HG03097 (cell line): ENCODE data around the gene CHL1.

Source experiments
- ATAC-seq: cut with Tn5 transposase; IDR thresholded peaks from one replicate; pipeline ENCODE4 v1.9.1; 2021; ENCODE audit not compliant: unreplicated experiment, low FRiP score

The CHL1 gene

DNA sequence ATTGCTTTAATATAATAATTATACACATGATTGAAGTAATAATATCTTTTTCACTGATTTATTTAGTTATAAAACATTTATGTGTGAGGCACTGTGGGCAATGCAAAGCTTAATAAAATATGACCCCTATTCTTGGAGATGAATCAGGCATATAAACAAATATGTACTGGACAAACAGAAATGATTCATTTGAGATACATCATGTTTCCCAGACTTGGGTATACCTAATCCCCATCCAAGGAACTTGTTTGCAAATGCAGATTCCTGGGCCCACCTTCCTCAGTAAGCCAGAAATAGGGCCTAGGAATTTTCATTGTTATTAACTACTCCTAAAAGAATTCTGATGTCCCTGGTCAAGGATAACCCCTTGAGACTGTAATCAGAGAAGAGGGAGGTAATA, 184.2 kb downstream of the CHL1 start:
- no peak for ATAC-seq

DNA sequence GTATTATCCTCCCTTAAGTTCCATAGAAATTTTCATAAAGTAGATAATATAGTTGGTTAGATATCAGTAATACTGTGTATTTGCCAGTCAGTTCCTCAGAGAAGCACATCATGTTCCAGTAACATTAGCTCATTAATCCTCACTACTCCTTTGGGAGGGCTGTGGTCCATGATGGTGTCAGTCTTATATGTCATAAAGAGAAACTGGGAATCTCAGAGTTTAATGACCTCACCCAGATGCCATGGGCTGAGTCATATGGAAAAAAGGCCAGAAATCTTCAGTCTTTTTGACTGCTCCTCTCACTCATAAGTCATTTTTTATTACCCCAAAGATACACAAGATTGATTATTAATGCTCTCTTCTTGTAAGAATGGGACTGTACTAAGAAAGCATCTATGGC, 188.6 kb downstream of the CHL1 start:
- ATAC-seq = no peak

DNA sequence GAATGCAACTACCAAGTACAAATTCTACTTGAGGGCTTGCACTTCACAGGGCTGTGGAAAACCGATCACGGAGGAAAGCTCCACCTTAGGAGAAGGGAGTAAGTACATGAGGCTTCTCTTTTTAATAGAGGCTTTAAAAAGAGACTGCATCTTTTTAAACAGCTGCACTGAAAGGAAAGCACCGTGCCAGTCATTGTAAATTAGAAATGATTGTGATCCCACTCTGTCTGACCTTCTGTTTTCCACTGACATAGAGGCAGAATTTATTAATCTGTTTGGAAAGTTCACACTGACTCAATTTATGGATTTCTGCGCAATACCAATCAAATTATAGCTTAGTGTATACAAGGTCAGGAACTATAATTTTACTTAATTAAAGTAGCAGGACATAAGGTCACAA, 198.2 kb downstream of the CHL1 start:
- ATAC-seq = no peak

DNA sequence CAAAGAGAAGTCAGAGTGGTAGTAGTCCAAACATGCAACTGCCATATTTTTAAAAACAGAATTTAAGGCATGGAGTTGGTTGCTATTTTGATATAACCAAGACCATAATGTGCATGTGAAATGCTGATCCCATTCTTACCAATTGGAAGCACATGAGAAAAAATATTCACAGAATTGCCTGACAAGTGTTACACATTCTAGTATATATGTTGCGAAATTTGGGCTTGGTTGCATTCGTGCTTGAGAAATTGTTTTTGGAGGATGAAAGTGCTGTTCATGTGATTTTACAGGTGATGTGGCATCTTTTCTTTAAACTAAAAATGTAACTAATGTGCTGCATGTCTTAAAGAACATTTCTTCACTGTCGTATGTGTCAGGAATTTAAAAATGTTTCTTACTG, 199.7 kb downstream of the CHL1 start:
- ATAC-seq = no peak

DNA sequence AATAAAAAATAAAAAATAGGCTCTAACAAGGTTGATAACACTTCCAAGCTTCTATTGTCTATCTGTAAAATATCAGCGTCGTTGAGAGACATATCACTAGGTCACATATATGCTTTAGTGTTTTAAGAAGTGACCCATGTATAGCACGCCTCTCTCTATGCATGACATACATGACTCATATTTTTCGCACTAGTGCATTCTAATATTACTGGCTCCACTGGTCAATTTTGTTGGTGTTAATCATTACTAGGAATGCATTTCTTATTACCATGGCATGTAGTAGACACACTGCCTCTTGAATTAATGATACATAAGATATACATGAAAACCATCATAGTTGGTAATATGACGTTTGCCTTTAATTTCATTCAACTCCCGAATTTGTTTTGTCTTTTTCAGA, 203.1 kb downstream of the CHL1 start:
- ATAC-seq = no peak

DNA sequence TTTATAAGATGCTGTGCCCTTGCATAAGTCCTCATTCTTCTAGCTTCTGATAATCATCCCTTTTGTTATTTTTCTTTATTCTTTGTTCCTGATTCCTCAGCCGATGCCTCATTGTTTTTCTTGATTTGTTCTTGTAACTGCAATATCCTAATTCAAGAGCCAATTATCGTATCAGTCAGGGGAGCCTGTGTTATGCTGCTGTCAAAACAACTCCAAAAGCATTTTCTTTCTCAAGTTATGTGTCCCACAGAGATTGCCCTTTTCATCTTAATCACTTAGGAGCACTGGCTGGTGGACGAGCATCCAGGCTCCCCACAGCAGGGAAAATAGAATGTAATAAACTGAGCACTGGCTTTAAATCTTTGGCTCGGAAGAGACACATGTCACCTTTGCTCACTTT, 207.3 kb downstream of the CHL1 start:
- no peak for ATAC-seq

GRCh38 chr3:409011-409410, 212.4 kb downstream of the CHL1 start:
- ATAC-seq = no peak

DNA sequence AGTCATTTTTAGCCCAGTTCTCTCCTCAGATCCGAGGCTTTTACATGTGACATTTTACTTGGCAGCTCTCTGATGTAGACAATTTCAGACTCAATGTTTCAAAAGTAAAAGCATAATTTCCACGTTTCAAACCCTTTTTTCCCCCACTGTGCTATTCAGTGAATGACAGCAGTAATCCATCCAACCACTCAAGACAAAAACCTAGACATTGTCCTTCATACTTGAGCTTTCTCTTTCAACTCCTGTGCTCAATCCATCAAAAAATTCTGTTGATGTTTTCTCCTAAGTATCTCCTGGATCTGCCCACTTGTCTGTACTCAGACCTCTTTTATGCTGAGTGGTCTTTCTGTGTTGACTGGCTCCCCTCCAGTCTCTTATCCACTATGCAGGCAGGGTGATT, 214.7 kb downstream of the CHL1 start:
- ATAC-seq = no peak

- no peak for ATAC-seq
Observed at GRCh38 chr3:414063-414462, 217.5 kb downstream of the CHL1 start.

DNA sequence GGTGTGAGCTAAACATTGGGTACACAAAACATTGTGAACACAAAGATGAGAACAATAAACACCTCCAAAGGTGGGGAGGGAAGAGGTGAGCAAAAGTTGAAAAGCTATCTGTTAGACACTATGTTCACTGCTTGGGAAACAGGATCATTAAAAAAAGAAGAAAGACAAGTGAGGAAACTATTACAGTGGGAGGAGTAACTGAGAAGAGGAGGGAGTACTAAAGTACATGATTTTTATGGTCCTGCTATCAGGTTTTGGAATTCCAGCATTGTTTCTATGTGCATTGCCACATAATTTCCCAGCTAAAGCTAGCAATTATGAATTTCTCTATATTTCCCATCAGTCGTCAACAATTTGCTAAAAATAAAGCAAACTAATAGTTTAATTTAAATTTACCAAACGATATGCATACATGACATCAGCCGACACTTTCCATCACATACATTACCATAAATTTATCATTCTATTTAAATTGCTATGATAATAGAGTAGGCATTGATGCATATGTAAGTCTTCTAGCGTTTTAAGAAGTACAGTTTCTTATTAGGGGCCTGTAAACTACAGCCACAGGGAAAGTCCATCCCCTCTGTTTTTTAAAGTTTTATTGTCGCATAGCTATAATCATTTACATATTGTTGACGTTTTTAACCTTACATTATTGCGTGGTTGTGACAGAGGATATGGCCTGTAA, 221.8 kb downstream of the CHL1 start:
- no peak for ATAC-seq

GRCh38 chr3:420584-420983, 224.0 kb downstream of the CHL1 start:
- no peak for ATAC-seq

DNA sequence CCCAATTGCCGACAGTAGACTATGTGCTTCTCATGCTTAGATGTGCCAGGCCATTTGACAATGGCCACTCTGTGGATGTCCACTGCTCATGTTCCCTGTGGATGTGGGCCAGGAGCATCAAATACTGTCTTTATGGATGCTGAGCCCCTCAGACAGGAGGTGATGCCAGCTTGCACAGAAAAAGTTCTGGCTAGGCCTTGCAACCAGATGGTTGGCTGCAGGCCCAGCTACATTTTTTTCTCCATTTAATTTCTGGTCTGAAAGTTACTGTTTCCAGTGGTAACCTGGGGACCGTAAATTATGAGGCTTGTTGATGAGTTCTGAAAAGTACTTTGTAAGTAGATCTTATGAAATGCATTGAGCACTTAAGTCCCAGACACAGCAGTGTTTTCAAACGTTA, 228.5 kb downstream of the CHL1 start:
- no peak for ATAC-seq

DNA sequence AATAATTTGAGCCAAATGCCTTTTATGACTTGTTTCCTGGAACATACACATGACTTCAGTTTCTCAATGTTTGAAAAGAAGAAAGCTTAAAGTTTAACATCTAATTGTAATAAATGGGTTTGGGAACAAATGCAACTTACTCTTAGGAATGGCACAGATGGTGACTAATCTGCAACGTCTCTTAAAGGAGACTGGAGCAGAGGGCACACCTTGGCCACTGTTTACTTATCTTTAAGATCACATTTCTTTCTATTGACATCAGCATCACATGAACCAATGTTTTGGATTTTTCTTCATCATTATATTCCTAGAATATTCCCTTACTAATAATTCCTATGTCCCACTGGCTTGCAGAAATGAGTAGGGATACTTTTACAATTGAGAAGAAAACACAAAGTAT, 229.5 kb downstream of the CHL1 start:
- no peak for ATAC-seq

DNA sequence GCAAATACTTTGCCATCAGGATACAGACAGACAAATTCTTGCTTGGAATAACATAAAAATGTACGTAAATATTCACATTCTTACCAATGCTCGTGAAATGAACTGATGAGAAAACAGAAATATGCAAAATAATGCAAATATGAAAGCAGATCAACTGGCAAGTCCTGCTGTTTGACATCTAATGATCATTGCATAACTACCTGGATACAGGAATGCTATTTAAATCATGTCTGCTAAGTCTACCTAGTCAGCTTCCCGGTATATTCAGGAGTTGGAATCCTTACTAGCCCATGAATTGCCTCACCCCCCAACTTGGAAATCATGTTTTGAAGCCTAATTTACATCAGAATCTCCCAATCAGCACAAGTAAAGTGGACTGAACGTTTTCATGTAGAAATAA, 230.6 kb downstream of the CHL1 start:
- ATAC-seq = no peak

- no peak for ATAC-seq
Observed at GRCh38 chr3:430186-430585, 233.6 kb downstream of the CHL1 start.

GRCh38 chr3:435161-435560, 238.6 kb downstream of the CHL1 start:
- ATAC-seq = no peak

DNA sequence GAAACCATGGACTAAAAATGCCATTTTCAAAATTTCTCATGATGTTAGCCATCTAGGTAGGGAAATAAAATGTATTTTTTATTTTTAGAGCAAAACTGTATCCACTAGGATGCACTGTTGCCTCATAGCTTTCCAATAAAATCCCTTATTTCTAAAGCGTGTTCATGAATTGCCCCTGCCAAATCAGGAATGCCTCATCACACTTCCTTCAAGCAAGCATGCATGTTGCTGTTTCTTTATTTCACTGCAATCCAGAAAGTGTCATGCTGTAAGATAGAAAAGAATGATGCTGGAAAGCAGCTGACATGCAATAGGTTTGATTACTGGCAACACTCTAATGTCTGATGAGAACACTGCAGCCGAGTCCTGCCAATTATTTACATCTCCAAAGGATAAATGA, 239.5 kb downstream of the CHL1 start:
- no peak for ATAC-seq

DNA sequence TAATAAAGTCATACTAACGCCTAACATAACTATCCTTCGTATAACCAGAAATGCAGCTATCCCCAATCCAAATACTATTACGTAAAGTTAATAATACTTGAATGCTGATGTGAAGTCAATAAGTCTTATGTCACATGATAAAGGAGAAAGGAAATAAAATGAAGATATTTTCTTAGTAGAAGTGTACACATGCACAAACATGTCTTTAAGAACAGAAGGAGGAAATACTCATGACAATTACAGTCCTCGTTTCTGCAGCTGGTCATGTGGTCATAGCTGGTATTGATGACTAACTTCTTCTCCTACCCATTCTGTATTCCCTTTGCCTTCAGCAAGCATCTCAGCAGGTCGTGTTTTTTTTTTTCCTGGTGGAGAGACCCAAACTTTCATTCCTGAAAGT, 244.3 kb downstream of the CHL1 start:
- ATAC-seq = no peak

DNA sequence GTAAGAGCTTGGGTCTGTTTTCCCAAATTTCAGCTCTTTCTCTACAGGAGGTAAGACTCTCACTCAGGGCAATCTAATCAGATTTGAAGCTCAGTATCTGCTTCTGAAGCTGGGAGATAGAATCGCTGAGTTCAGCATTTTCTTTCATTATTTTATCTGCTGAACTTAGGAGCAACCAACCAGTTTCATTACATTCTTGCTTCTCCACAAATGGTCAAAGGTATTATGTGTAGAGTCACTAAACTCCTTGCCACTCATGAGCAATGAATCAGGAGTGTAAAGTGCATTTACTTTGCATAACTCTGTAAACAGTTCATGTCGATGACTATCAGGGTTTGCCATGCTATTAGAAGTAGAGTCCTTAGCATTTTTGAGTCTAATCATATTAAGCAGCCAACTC, 249.4 kb downstream of the CHL1 start:
- no peak for ATAC-seq

- ATAC-seq = no peak
Observed at GRCh38 chr3:447671-448070, 251.1 kb downstream of the CHL1 start.

- no peak for ATAC-seq
Observed at GRCh38 chr3:449711-450110, 253.1 kb downstream of the CHL1 start.

GRCh38 chr3:452221-452620, 255.7 kb downstream of the CHL1 start:
- ATAC-seq = no peak

- ATAC-seq = no peak
Observed at GRCh38 chr3:453106-453505, 256.5 kb downstream of the CHL1 start.
